H1 (cell line): Measurements from ENCODE around the gene DIAPH2. TPM values are rescaled to one million over a fixed set of nuclear protein-coding genes. Genes with fewer than 3 reads are reported as not detected.

Experiments
- CTCF ChIA-PET: fragments of 300-600 bp; sonication (Branson Sonifier 250); formaldehyde crosslinking; loops from one replicate; lab custom pipeline; 2021; ENCODE audit not compliant: partially characterized antibody; lab: Charles Lee
- POLR2A ChIA-PET: fragments of 300-600 bp; sonication (Branson Sonifier 250); formaldehyde crosslinking; loops from one replicate; lab custom pipeline; 2021; ENCODE audit warnings: inconsistent platforms; ENCODE audit not compliant: partially characterized antibody; lab: Charles Lee
- DNase-seq, 2 experiments: peaks; one replicate each; pipeline versions ENCODE4 v3.0.0 to v3.0.0-alpha.2; 2010 to 2022; ENCODE audit warnings: low spot score in 2 of 2, low read depth in 1 of 2, mixed read lengths in 1 of 2
- FAIRE-seq: peaks from 2 replicates; lab custom pipeline; 2011; peaks lifted over from hg19 to GRCh38; lab: Jason Lieb, UNC
- H2AFZ ChIP-seq: 2 replicates; pipeline ENCODE4 v1.8.1; 2012; ENCODE audit warnings: low read length, inconsistent platforms
- H2AK5ac ChIP-seq: 2 replicates; pipeline ENCODE4 v1.6.1; 2013; ENCODE audit warnings: low read depth, low read length
- H2BK120ac ChIP-seq: replicated peaks from 2 replicates; pipeline ENCODE3; 2013; ENCODE audit warnings: low read depth, low read length, inconsistent platforms
- H2BK12ac ChIP-seq: 2 replicates; pipeline ENCODE4 v1.6.1; 2013; ENCODE audit warnings: low read depth, low read length
- H2BK15ac ChIP-seq: 2 replicates; pipeline ENCODE4 v1.6.1; 2013; ENCODE audit warnings: low read length
- H2BK20ac ChIP-seq: 2 replicates; pipeline ENCODE4 v1.6.1; 2013; ENCODE audit warnings: low read length
- H2BK5ac ChIP-seq: 2 replicates; pipeline ENCODE4 v1.6.1; 2013; ENCODE audit warnings: low read depth, low read length
- H3K14ac ChIP-seq: 2 replicates; pipeline ENCODE4 v1.6.1; 2013; ENCODE audit warnings: inconsistent platforms; ENCODE audit not compliant: insufficient read length
- H3K18ac ChIP-seq: 2 replicates; pipeline ENCODE4 v1.6.1; 2013; ENCODE audit warnings: low read length; ENCODE audit errors: extremely low read depth
- H3K23ac ChIP-seq: 2 replicates; pipeline ENCODE4 v1.6.1; 2013; ENCODE audit warnings: inconsistent platforms; ENCODE audit not compliant: insufficient read length
- H3K23me2 ChIP-seq: 2 replicates; pipeline ENCODE4 v1.6.1; 2013; ENCODE audit warnings: low read depth, low read length
- H3K27ac ChIP-seq: 2 replicates; pipeline ENCODE4 v1.6.1; 2011; ENCODE audit warnings: low read depth, low read length, inconsistent platforms
- H3K27me3 ChIP-seq, 4 experiments: replicated peaks in 1 of 4; 1 replicate in 1 of 4; 2 replicates in 3 of 4; pipeline versions ENCODE4 v1.6.1 to v1.8.1; 2011 to 2013; ENCODE audit warnings: low read length in 3 of 4, mild to moderate bottlenecking in 3 of 4, inconsistent platforms in 2 of 4, mixed read lengths in 2 of 4, moderate library complexity in 1 of 4; ENCODE audit not compliant: control insufficient read depth in 3 of 4, insufficient read depth in 3 of 4; ENCODE audit errors: extremely low read depth in 1 of 4
- H3K36me3 ChIP-seq, 4 experiments: 2 replicates each; pipeline versions ENCODE4 v1.6.1 to v1.8.1; 2011 to 2013; ENCODE audit warnings: mild to moderate bottlenecking in 4 of 4, low read length in 3 of 4, moderate library complexity in 2 of 4, control low read depth in 1 of 4, inconsistent platforms in 1 of 4; ENCODE audit not compliant: insufficient read depth in 4 of 4, control insufficient read depth in 2 of 4
- H3K4ac ChIP-seq: replicated peaks from 2 replicates; pipeline ENCODE3; 2013; ENCODE audit warnings: low read length, low read depth, mixed read lengths, inconsistent platforms; ENCODE audit not compliant: insufficient read length
- H3K4me1 ChIP-seq, 4 experiments: replicated peaks in 1 of 4; 1 replicate in 1 of 4; 2 replicates in 3 of 4; pipeline versions ENCODE4 v1.6.1 to v1.8.1; 2011 to 2013; ENCODE audit warnings: low read length in 3 of 4, inconsistent platforms in 2 of 4, mixed read lengths in 1 of 4; ENCODE audit not compliant: insufficient read depth in 4 of 4, control insufficient read depth in 3 of 4
- H3K4me2 ChIP-seq, 2 experiments: 2 replicates each; pipeline versions ENCODE4 v1.6.1 to v1.8.1; 2011 to 2013; ENCODE audit warnings: low read depth in 2 of 2, low read length in 2 of 2, control low read depth in 1 of 2, inconsistent platforms in 1 of 2, mild to moderate bottlenecking in 1 of 2; ENCODE audit not compliant: insufficient read depth in 1 of 2
- H3K4me3 ChIP-seq, 4 experiments: fragments of 200-600, 300-600 bp in 1 of 4; sonication (generic), shearing (Covaris generic), sonication (Bioruptor Twin) in 1 of 4; 2 replicates each; pipeline versions ENCODE4 v1.5.1 to v1.8.1; 2011 to 2016; ENCODE audit warnings: low read length in 4 of 4, low read depth in 3 of 4, control low read depth in 2 of 4, inconsistent platforms in 2 of 4, mild to moderate bottlenecking in 2 of 4, mixed read lengths in 1 of 4, moderate library complexity in 1 of 4; ENCODE audit not compliant: insufficient read depth in 2 of 4; ENCODE audit errors: extremely low read depth in 1 of 4
- H3K56ac ChIP-seq: replicated peaks from 2 replicates; pipeline ENCODE3; 2013; ENCODE audit warnings: low read depth, mild to moderate bottlenecking, mixed read lengths, low read length, inconsistent platforms; ENCODE audit not compliant: insufficient read length
- H3K79me1 ChIP-seq: 2 replicates; pipeline ENCODE4 v1.6.1; 2013; ENCODE audit warnings: low read depth, low read length, control low read depth
- H3K79me2 ChIP-seq, 2 experiments: 2 replicates each; pipeline versions ENCODE4 v1.6.1 to v1.8.1; 2012 to 2013; ENCODE audit warnings: low read length in 2 of 2, mild to moderate bottlenecking in 2 of 2, inconsistent platforms in 1 of 2; ENCODE audit not compliant: insufficient read depth in 2 of 2, control insufficient read depth in 1 of 2
- H3K9ac ChIP-seq, 4 experiments: replicated peaks in 1 of 4; 1 replicate in 1 of 4; 2 replicates in 3 of 4; pipeline versions ENCODE4 v1.6.1 to v1.8.1; 2011 to 2013; ENCODE audit warnings: low read depth in 3 of 4, low read length in 3 of 4, control low read depth in 2 of 4, mild to moderate bottlenecking in 2 of 4, moderate library complexity in 2 of 4, inconsistent platforms in 1 of 4; ENCODE audit errors: extremely low read depth in 1 of 4
- H3K9me3 ChIP-seq, 2 experiments: 2 replicates each; pipeline versions ENCODE4 v1.6.1 to v1.8.1; 2012 to 2013; ENCODE audit warnings: mild to moderate bottlenecking in 2 of 2, moderate library complexity in 2 of 2, control low read depth in 1 of 2, inconsistent platforms in 1 of 2, low read depth in 1 of 2, low read length in 1 of 2, mixed read lengths in 1 of 2; ENCODE audit not compliant: insufficient read depth in 2 of 2
- H4K20me1 ChIP-seq, 2 experiments: replicated peaks in 1 of 2; 2 replicates each; pipeline versions ENCODE3 to v1.8.1; 2011 to 2013; ENCODE audit warnings: inconsistent platforms in 2 of 2, low read length in 2 of 2, mild to moderate bottlenecking in 1 of 2; ENCODE audit not compliant: insufficient read depth in 2 of 2, control insufficient read depth in 1 of 2
- H4K5ac ChIP-seq: 2 replicates; pipeline ENCODE4 v1.6.1; 2013; ENCODE audit warnings: low read length, low read depth, mixed read lengths, inconsistent platforms; ENCODE audit not compliant: insufficient read length
- H4K8ac ChIP-seq: 2 replicates; pipeline ENCODE4 v1.8.0; 2013; ENCODE audit warnings: mild to moderate bottlenecking, moderate library complexity, low read length, inconsistent platforms; ENCODE audit not compliant: insufficient read depth; ENCODE audit errors: extremely low read depth
- H4K91ac ChIP-seq: replicated peaks from 2 replicates; pipeline ENCODE3; 2013; ENCODE audit warnings: low read length, mixed read lengths, inconsistent platforms; ENCODE audit not compliant: insufficient read length
- CEBPB ChIP-seq: IDR thresholded peaks from 2 replicates; pipeline ENCODE4 v1.6.1; 2012; ENCODE audit warnings: low read depth, low read length
- FOSL1 ChIP-seq: IDR thresholded peaks from 2 replicates; pipeline ENCODE4 v1.6.1; 2011; ENCODE audit warnings: mild to moderate bottlenecking, low read depth, low read length, moderate library complexity; ENCODE audit not compliant: insufficient read depth
- HDAC6 ChIP-seq: IDR thresholded peaks from one replicate; pipeline ENCODE4 v1.7.1; 2012; ENCODE audit warnings: low read depth, mild to moderate bottlenecking, inconsistent platforms, low read length, moderate library complexity
- WGBS, 2 experiments: shearing (Covaris generic) in 1 of 2; methylation state at CpG; one replicate each; pipeline versions ENCODE4 v1.1.6 to v1.1.7; 2013 to 2015; ENCODE audit warnings: low lambda C conversion rate in 2 of 2, mixed read lengths in 2 of 2, inconsistent platforms in 1 of 2, low coverage in 1 of 2, missing lambda C conversion rate in 1 of 2; ENCODE audit not compliant: insufficient replicate concordance in 2 of 2, insufficient coverage in 1 of 2, insufficient read length in 1 of 2; ENCODE audit errors: extremely low coverage in 1 of 2, missing lambda C conversion rate in 1 of 2; 5-methylcytosine and 5-hydroxymethylcytosine counted together
- polyA plus RNA-seq, 7 experiments: library from polyadenylated mRNA; depleted of rRNA in 3 of 7; stranded (reverse) in 5 of 7; unstranded in 2 of 7; fragments of >200 nt in 5 of 7; fragments of 200-250 nt in 2 of 7; gene quantifications; 1 replicate in 5 of 7; 2 replicates in 1 of 7; 4 replicates in 1 of 7; pipeline versions ENCODE4 v1.2.1 to v1.2.3, GENCODE V29; 2011 to 2013; ENCODE audit warnings: missing spikeins in 2 of 7, mixed read lengths in 2 of 7
- total RNA-seq: library from RNA; stranded (reverse); fragmentation: NEBNext Ultra II Directional; extraction: Animal tissue kit (Norgen Biotek cat#: 25700); gene quantifications from 2 replicates; pipeline ENCODE4 v1.2.1, GENCODE V29; 2021
- TF ChIP-seq, protein P1 (sequence below): IDR thresholded peaks from 2 replicates; pipeline ENCODE4 v1.6.1; 2012; ENCODE audit warnings: inconsistent platforms
- TF ChIP-seq, protein P2 (sequence below): IDR thresholded peaks from 2 replicates; pipeline ENCODE4 v1.6.1; 2011; ENCODE audit warnings: low read depth, mild to moderate bottlenecking, low read length; ENCODE audit not compliant: insufficient read depth

Gene DIAPH2
- total and polyA plus RNA-seq, 2 of the 8 experiments (the other 6 are each of a cell fraction or from before 2014, with no cell fraction given), result 4.4 to 24.3 TPM

DNA sequence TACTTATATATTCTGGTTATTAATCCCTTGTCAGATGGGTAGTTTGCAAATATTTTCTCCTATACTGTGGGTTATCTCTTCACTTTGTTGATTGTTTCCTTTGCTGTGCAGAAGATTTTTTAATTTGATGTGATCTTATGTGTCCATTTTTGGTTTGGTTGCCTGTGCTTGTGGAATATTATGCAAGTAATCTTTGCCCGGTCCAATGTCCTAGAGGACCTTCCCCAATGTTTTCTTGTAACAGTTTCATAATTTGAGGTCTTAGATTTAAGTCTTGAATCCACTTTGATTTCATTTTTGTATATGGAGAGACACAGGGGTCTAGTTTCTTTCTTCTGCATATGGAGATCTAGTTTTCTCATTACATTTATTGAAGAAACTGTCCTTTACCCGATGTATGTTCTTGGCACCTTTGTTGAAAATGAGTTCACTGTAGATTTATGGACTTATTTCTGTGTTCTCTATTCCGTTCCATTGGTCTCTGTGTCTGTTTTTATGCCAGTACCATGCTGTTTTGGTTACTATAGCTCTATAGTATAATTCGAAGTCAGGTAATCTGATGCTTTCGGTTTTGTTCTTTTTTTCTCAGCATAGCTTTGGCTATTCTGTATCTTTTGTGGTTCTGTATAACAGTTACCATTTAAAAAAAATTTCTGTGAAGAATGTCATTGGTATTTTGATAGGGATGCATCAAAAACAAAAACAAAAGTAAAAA is 34.7 kb downstream of the DIAPH2 start:
- ChIA-PET CTCF (no interaction called here), POLR2A (no interaction called here)
- Histone ChIP-seq H3K27ac (no peak overlapping the region), H3K36me3 (no peaks in the 10 kb centered on the region), H2BK120ac (no peak overlapping the region), H2BK20ac (no peak overlapping the region), H2BK5ac (no peak overlapping the region), H3K23me2 (no peaks in the 10 kb centered on the region), H3K4me1 (no peaks in the 10 kb centered on the region), H3K79me2 (no peaks in the 10 kb centered on the region; a peak in 1 of 4 replicates), H3K14ac (no peak overlapping the region), H2BK12ac (no peak overlapping the region), H4K5ac (no peak overlapping the region), H4K20me1 (no peaks in the 10 kb centered on the region), H3K9ac (no peak overlapping the region), H3K9me3 (no peaks in the 10 kb centered on the region), H2BK15ac (no peak overlapping the region), H4K8ac (no peak overlapping the region), H2AFZ (no peak overlapping the region), H3K4me2 (no peak overlapping the region), H3K56ac (no peak overlapping the region), H2AK5ac (no peak overlapping the region), H3K79me1 (no peaks in the 10 kb centered on the region), H3K4ac (no peak overlapping the region), H4K91ac (no peak overlapping the region), H3K4me3 (no peak overlapping the region), H3K27me3 (no peaks in the 10 kb centered on the region), H3K18ac (no peak overlapping the region), H3K23ac (no peak overlapping the region)
- FAIRE-seq (no peak), DNase-seq (no peak)
- TF ChIP-seq HDAC6 (no peak), FOSL1 (no peak), CEBPB (no peak)
- TF ChIP-seq, protein P1, sequence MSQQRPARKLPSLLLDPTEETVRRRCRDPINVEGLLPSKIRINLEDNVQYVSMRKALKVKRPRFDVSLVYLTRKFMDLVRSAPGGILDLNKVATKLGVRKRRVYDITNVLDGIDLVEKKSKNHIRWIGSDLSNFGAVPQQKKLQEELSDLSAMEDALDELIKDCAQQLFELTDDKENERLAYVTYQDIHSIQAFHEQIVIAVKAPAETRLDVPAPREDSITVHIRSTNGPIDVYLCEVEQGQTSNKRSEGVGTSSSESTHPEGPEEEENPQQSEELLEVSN, result no peak
- TF ChIP-seq, protein P2, sequence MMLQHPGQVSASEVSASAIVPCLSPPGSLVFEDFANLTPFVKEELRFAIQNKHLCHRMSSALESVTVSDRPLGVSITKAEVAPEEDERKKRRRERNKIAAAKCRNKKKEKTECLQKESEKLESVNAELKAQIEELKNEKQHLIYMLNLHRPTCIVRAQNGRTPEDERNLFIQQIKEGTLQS, result no peak
- 95% methylated on average over 4 of the region's 5 CpGs; no CpG with 5 or more reads in 1 of the 2 experiments for WGBS, 2 experiments
